Measurements from ENCODE around the gene ELAC2.
"Not testable (repeated sequence)": the region's sequence is repeated elsewhere in the genome, so short reads cannot be mapped to it uniquely, and the experiment has no call there.

The ELAC2 gene

DNA sequence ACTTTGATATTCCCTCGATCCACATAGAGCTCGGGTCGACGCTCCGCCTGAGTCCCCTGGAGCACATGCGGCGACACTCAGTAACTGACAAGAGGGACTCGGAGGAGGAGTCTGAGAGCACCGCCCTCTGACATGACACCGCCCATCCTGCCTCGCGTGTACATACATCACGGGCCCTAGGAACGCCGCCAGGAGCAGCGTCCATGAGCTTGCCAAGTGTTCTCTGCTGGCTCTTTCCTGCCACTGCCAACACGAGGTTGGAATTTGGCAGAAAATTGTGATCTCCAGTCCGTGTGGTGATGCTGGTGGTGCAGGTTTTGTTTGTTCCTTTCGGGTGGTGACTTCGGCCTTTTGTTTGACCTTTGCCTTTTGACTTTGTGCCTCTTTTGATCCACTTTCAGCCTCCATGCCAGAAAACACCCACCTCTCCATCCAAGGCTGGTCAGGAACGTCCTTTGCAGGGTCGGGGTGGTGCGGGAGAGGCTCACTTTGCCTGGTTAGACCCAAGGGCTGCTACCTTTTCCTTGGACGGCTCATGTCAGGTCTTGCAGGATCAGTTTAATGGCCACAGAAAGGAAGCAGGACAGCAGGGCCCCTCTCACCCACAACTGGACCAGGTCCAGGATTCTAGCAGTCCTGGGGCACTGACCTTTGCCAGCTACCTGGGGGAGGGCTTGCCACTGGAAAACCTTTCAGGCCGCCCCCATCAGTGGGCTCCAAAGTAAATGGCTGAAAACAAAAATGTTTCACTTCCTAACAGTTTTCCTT is 27.6 kb downstream of the ELAC2 start:
- no peak for DNase-seq (ENCODE audit: low read depth)

DNA sequence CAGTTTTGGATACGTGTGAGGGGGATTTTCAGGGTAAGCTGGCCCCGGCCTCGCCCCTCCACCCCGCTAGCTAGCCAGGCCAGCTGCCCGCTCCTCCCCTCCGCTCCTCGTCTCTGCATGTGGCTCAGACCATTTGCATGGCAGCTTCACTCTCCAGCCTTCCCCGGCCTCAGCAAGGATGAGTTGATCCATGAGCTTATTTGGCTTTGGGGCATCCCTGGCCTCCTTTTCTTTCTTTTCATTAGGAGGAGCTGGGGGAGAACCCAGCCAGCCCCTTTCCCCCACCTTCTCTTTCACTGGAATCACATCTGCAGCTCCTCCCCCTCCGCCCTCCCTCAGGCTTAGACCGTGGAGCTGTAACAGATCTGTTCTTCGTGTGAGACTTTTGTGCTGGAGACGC is 30.7 kb downstream of the ELAC2 start:
- no peak for DNase-seq (ENCODE audit: low read depth)

DNA sequence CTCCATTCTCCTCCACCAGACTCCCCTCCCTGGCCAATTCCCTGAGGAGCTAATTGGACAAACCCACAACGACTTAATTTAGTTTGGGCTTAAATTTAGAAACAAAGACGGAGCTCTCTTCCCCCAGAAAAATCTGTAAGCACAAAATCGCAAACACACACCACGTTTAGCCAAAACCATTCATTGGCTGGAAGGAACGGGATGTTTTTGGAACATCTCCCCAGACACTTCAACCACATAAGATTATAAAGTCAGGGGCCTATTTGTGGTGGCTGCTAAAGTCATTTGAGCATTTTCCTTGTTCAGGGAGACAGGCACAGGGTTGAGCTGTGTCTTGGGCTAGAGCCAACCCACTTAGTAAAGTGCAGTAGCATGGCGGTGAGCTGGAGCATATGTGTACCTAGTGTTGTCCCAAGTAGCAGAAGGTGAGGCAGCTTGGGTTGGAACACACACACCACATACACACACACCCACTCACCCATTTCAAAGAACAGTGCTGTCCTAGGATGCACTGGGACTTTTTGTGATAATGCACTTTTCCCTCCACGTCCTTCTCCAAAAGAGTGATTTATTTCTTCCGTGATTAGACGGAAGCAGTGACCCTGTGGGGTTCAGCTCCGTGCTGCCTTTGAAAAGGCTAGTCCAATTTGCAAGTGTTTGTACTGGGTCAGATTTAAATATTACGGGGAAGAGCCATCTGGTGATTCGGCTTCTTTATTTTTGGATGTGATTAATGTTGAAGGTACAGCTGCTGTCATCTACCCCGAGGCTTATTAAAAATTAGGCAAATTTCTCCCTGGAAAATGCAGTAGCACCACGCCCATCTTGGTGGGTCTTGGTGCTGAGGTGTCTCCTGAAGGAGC is 32.2 kb downstream of the ELAC2 start:
- DNase-seq (ENCODE audit: low read depth) = no peak

GRCh38 chr17:12983991-12984884 is 33.6 kb downstream of the ELAC2 start:
- no peak for DNase-seq (ENCODE audit: low read depth)

- DNase-seq (ENCODE audit: low read depth) = no peak
Observed at GRCh38 chr17:12982224-12982623, 35.6 kb downstream of the ELAC2 start.

DNA sequence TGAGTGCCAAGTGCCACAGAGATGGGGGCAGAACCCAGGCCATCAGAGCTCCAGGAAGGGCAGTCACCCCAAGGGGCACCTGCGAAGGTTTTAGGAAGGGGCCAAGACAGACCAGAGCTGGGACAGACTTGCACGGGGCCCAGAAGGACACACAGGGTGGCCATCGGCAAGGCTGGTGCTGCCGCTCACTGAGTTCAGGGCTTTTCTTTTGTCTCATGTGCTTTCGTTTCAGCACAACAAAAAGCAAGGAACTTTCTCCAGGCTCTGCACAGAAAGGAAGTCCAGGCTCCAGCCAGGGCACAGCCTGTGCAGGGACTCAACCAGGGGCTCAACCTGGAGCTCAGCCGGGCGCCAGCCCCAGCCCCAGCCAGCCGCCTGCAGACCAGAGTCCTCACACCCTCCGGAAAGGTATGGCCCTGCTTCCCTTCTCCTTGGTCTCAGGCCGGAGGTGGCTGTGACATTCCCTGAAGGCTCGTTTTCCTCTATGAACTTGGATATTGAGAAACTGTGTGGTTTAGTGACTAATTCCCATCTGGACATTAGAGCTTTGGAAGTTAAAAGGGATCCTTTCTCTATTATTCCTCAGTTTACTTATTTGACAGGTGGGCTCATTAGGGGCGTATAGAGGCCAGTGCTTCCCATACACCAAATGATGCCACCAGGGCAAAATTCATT is 37.9 kb downstream of the ELAC2 start:
- no peak for DNase-seq (ENCODE audit: low read depth)

DNA sequence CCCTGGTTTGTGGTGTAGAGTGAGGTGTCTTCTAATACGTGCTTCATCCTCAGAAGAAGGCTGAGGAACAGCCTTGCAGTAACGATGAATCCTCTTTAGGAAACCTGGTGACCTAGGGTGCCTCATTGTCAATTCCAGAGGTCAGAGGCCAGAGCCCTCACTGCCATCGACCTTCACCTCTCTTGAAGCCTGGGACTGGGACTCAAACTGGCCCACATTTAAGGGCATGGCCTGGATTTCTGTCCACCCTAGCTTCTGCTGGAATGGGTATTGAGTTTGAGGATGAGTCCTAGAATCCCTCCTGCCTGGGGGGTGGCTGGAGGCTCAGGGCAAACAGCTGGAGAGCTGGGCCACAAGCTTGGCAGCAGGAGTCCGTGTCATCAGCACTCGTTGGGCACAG is 38.6 kb downstream of the ELAC2 start:
- no peak for DNase-seq (ENCODE audit: low read depth)

- not testable (repeated sequence) for DNase-seq (ENCODE audit: low read depth)
Observed at GRCh38 chr17:12978787-12979186, 39.0 kb downstream of the ELAC2 start.

GRCh38 chr17:12977008-12977751 is 40.6 kb downstream of the ELAC2 start:
- DNase-seq (ENCODE audit: low read depth) = no peak

DNA sequence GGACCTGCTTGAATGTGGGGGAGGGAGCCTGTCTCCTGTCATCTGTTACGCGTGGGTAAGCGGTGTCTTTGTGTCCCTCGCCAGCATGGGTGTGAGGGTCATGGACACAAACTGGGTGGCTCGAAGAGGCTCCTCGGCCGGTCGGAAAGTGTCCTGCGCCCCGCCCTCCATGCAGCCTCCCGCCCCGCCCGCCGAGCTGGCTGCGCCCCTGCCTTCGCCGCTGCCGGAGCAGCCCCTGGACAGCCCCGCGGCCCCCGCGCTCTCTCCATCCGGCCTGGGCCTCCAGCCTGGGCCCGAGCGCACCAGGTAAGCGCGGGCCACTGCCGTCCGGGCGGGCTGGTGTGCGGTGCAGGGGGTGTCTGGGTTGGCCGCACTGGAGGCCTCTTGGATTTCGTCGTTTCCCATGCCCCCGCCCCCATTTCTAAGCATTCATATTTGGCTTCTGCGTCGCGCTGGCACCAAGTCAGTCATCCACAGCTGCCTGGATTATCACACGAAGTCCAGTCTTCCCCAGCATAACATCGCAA is 43.8 kb downstream of the ELAC2 start:
- DNase-seq (ENCODE audit: low read depth) = no peak

GRCh38 chr17:12973496-12974004 is 44.3 kb downstream of the ELAC2 start:
- DNase-seq (ENCODE audit: low read depth) = no peak

DNA sequence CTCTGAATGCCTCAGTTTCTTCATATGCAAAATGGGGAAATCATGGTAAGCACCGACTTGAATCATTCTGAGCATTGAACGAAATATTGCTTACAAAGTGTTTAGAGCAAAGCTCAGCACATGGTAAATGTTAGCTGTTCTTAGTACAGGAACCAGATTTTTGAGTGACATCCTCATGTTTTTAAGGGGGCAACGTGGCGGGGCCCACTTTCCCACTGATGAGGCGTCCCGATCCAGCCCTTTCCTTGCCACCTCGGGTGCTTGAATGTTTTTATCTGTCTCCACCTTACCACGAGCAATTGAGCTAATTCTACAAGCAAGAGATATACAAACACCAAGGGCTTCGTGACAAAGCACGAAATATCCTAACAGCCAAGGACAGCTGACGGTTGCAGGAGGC is 49.9 kb downstream of the ELAC2 start:
- no peak for DNase-seq (ENCODE audit: low read depth)

DNA sequence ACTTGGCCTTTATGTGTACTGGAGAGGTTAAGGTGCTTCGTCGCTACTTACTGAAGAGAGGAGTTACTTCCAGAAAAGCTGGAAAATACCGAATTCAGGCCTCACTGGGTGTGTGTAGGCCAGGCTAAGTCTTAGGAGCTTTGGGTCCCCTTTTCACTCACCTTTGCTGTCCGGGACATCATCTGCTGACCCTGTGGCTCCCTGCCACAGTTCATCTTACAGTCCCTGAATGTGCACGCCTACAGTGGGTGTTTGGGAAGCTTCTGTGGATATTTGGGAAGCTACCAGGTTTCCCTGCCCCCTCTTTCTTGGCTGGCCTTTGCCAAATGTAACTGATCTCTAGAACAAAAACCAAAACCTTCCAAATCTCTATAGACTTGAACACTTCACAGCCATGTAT is 51.4 kb downstream of the ELAC2 start:
- no peak for DNase-seq (ENCODE audit: low read depth)

- DNase-seq (ENCODE audit: low read depth) = no peak
Observed at GRCh38 chr17:12965988-12966387, 51.8 kb downstream of the ELAC2 start.

DNA sequence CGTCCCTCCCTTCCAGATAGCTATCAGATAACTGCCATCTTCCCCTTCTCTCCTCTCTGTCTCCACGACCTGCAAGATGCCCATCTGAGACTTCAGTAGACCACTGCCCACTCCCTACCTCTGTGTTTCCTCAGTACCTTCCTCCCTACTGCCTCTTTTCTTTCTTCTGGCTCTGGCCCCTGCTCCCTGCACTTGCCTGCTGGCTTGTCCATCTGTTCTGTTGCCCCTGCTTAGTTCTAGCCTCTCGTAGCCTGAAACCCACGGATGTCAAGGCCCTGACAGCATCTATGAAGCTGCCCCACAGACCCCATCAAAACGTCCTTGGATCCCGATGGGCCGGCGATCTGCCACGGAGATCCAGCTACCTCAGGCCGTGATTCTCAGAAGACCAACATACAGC is 53.0 kb downstream of the ELAC2 start:
- no peak for DNase-seq (ENCODE audit: low read depth)

DNA sequence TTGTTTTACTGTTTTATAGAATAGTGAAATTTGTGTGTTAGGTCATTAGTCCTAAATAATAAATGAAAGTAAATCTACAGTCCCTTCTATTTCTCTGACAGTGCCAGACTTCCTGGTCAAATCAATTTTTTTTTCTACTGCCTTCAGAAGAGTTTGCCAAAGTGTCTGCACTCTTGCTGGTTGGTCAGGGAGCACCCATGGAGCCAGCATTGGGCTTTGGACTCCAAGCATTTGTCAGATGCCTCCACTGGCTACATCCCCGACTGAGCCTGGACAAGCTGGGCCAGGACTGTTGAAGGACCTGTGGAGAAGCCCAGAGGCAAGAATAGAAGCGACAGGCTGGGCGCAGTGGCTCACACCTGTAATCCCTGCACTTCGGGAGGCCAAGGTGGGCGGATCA is 53.7 kb downstream of the ELAC2 start:
- DNase-seq (ENCODE audit: low read depth) = no peak

DNA sequence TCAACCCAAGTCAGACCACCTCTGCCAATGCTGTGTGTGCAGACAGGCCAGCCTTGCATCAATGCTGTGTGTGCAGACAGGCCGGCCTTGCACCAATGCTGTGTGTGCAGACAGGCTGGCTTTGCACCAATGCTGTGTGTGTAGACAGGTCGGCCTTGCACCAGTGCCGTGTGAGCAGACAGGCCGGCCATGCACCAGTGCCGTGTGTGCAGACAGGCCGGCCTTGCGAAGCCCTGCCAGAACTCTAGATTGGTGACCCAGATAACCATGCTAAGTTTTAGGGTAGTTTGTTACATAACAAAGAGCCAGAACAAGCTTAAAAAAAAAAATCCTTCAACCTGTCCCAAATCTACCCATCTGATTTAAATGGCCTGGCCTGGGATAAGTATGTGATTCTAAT is 54.3 kb downstream of the ELAC2 start:
- DNase-seq (ENCODE audit: low read depth) = no peak

- no peak for DNase-seq (ENCODE audit: low read depth)
Observed at GRCh38 chr17:12961655-12962054, 56.2 kb downstream of the ELAC2 start.

DNA sequence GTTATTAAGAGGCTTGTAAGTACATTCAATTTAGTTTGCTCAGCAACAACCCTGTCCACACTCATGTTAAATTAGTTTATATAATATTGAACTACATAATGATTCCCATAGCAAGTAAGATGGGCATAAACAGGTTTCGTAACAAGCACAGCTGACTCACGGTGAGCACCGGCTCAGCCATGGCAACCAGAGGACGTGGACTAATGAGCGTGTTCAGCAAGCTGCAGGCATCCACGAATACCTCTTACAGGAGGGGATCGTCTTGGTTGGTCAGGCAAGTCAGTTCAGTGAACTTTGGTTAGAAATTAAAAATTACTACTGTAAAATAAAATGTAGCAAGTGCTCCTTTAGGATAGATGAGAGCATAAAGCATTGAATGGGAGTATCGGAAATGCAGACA is 58.4 kb downstream of the ELAC2 start:
- DNase-seq (ENCODE audit: low read depth) = no peak

DNA sequence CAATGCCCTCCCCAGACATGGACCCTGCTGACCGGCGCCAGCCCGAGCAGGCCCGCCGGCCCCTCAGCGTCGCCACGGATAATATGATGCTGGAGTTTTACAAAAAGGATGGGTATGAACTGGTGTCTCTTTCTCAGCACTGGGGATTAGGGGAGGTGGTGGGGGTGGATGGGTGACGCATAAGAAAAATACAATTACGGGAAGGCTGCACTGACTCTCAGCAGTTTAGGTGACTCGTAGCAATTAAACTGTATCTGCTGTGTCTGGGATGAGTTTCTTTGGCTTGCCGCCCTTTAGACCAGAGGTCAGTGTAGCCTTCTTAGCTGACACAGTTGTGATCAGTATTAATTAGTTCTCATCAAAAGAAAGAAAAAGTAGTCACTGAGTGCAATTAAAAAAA is 59.0 kb downstream of the ELAC2 start:
- no peak for DNase-seq (ENCODE audit: low read depth)

DNA sequence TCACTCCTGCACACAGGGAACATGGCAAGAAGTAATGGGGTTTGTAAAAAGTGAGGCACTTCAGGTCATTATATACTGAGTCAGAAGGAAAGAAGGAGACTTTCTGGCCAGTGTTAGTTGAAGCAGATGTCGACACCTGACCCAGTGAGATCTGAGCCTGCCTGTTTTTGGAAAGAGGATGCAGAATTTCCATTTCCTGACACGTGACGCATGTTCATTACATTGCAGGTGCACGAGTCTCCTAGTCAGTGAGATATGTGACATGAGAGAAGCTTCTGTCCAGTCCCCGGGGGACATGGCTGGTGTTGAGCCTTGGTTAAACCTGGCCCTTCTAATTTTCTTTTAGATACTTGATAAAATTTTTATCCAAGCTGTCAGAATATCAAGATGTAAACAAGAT is 62.3 kb downstream of the ELAC2 start:
- DNase-seq (ENCODE audit: low read depth) = no peak

Data from stimulated activated CD8-positive, alpha-beta memory T cell treated with anti-CD3 and anti-CD28 coated beads, Interleukin-4, amount 100 ng/mL, for 24 hours (primary cell).